HepG2 (cell line): Measurements from ENCODE around the gene ARHGEF40. TPM values are rescaled to one million over a fixed set of nuclear protein-coding genes. Genes with fewer than 3 reads are reported as not detected.

Experiments
- ATAC-seq: fragments of 200-7000 bp; cut with Tn5 transposase; 3 replicates; pipeline ENCODE4 v1.9.1; 2020; ENCODE audit warnings: mild to moderate bottlenecking, moderate library complexity
- BruUV-seq: library from RNA; stranded (reverse); fragments of 400-500 nt; replicated peaks from 2 replicates; lab custom pipeline; 2021; lab: Mats Ljungman, UMichigan
- CTCF ChIA-PET: fragments of 300-600 bp; formaldehyde crosslinking; extraction: SDS; loops from one replicate; lab custom pipeline; 2021; ENCODE audit warnings: low total read pairs, inconsistent platforms, low intra/inter-chr PET ratio; lab: Yijun Ruan, JAX
- POLR2A ChIA-PET: fragments of 350-600 bp; sonication (Branson Sonifier 250); formaldehyde crosslinking; loops from one replicate; lab custom pipeline; 2020; ENCODE audit warnings: antibody characterized with exemption, inconsistent platforms; lab: Yijun Ruan, JAX
- DNase-seq: peaks from one replicate; pipeline ENCODE4 v3.0.0-alpha.2; 2015; ENCODE audit warnings: low spot score
- FAIRE-seq: peaks from 3 replicates; lab custom pipeline; 2011; peaks lifted over from hg19 to GRCh38; lab: Jason Lieb, UNC
- H2AFZ ChIP-seq: one replicate; pipeline ENCODE4 v1.6.1; 2011; ENCODE audit warnings: low read length, inconsistent platforms
- H3K27ac ChIP-seq: fragments of 300-600 bp; 3 replicates; pipeline ENCODE4 v1.8.0; 2011; ENCODE audit warnings: mixed run types, mild to moderate bottlenecking, mixed read lengths, low read length, inconsistent platforms; ENCODE audit not compliant: insufficient read depth; ENCODE audit errors: extremely low read length
- H3K27me3 ChIP-seq, 2 experiments: fragments of 200-600 bp in 1 of 2; 2 replicates in 1 of 2; 3 replicates in 1 of 2; pipeline versions ENCODE4 v1.6.0 to v1.8.0; 2011; ENCODE audit warnings: low read length in 2 of 2, mild to moderate bottlenecking in 2 of 2, moderate library complexity in 2 of 2, inconsistent platforms in 1 of 2; ENCODE audit not compliant: insufficient read depth in 2 of 2, control insufficient read depth in 1 of 2
- H3K36me3 ChIP-seq, 2 experiments: fragments of 200-600 bp in 1 of 2; replicated peaks in 1 of 2; 2 replicates in 1 of 2; 3 replicates in 1 of 2; pipeline versions ENCODE4 v1.5.1 to v1.8.0; 2011; ENCODE audit warnings: low read length in 2 of 2, inconsistent platforms in 1 of 2; ENCODE audit not compliant: insufficient read depth in 2 of 2, control insufficient read depth in 1 of 2
- H3K4me1 ChIP-seq: 2 replicates; pipeline ENCODE4 v1.5.1; 2012; ENCODE audit warnings: low read length, inconsistent platforms; ENCODE audit not compliant: insufficient read depth
- H3K4me2 ChIP-seq: 2 replicates; pipeline ENCODE4 v1.6.0; 2011; ENCODE audit warnings: low read depth, low read length, inconsistent platforms
- H3K4me3 ChIP-seq, 3 experiments: fragments of 200-600 bp in 1 of 3; sonication (generic), shearing (Covaris generic) in 1 of 3; replicated peaks in 1 of 3; 2 replicates each; pipeline ENCODE4 v1.5.1; 2011 to 2016; ENCODE audit warnings: low read length in 3 of 3, inconsistent platforms in 2 of 3, low read depth in 2 of 3, mild to moderate bottlenecking in 2 of 3, control low read depth in 1 of 3, mixed read lengths in 1 of 3; ENCODE audit not compliant: insufficient read depth in 1 of 3
- H3K79me2 ChIP-seq: one replicate; pipeline ENCODE4 v1.6.1; 2011; ENCODE audit warnings: low read length, inconsistent platforms; ENCODE audit not compliant: insufficient read depth
- H3K9ac ChIP-seq: 2 replicates; pipeline ENCODE4 v1.6.0; 2011; ENCODE audit warnings: mild to moderate bottlenecking, low read depth, low read length, inconsistent platforms; ENCODE audit not compliant: insufficient read depth
- H3K9me3 ChIP-seq: 2 replicates; pipeline ENCODE4 v1.5.1; 2012; ENCODE audit warnings: mild to moderate bottlenecking, low read length
- H4K20me1 ChIP-seq: 2 replicates; pipeline ENCODE4 v1.6.0; 2011; ENCODE audit warnings: inconsistent platforms, mild to moderate bottlenecking, low read length, moderate library complexity; ENCODE audit not compliant: insufficient read depth
- CREB1 ChIP-seq, 2 experiments: fragments of 450-650 bp in 1 of 2; IDR thresholded peaks; 2 replicates each; pipeline ENCODE4 v1.6.1; 2016 to 2017; ENCODE audit warnings: control low read depth in 1 of 2, mild to moderate bottlenecking in 1 of 2, missing compliant biosample characterization in 1 of 2, missing genetic modification characterization in 1 of 2
- FOXP1 ChIP-seq, 2 experiments: fragments of 450-650 bp in 1 of 2; IDR thresholded peaks; 2 replicates each; pipeline ENCODE4 v1.6.1; 2017 to 2018; ENCODE audit warnings: antibody characterized with exemption in 1 of 2
- GATAD2A ChIP-seq: IDR thresholded peaks from 2 replicates; pipeline ENCODE4 v1.6.1; 2016
- KIAA2018 ChIP-seq: sonication (generic); formaldehyde crosslinking; IDR thresholded peaks from 2 replicates; pipeline ENCODE4 v1.5.0; 2020; ENCODE audit warnings: mild to moderate bottlenecking, missing genetic modification reagents, borderline replicate concordance
- SP140L ChIP-seq: sonication (generic); formaldehyde crosslinking; IDR thresholded peaks from 2 replicates; pipeline ENCODE4 v1.4.0; 2020; ENCODE audit warnings: missing genetic modification reagents, borderline replicate concordance
- TCF12 ChIP-seq, 2 experiments: fragments of 450-650 bp in 1 of 2; sonication (generic) in 1 of 2; formaldehyde crosslinking in 1 of 2; IDR thresholded peaks; 2 replicates each; pipeline versions ENCODE4 v1.6.1 to v1.8.0; 2017 to 2022; ENCODE audit warnings: antibody characterized with exemption in 1 of 2, mild to moderate bottlenecking in 1 of 2, missing genetic modification reagents in 1 of 2, moderate library complexity in 1 of 2
- ZNF224 ChIP-seq: sonication (generic); formaldehyde crosslinking; IDR thresholded peaks from 2 replicates; pipeline ENCODE4 v1.5.0; 2020; ENCODE audit warnings: mild to moderate bottlenecking, missing genetic modification reagents
- ZNF367 ChIP-seq: sonication (generic); formaldehyde crosslinking; IDR thresholded peaks from 2 replicates; pipeline ENCODE4 v1.4.0; 2020; ENCODE audit warnings: missing genetic modification reagents, borderline replicate concordance
- ZNF660 ChIP-seq: sonication (generic); formaldehyde crosslinking; IDR thresholded peaks from 2 replicates; pipeline ENCODE4 v1.5.1; 2020; ENCODE audit warnings: mild to moderate bottlenecking, low read depth, missing genetic modification reagents, borderline replicate concordance
- ZNF747 ChIP-seq: sonication (generic); formaldehyde crosslinking; IDR thresholded peaks from 2 replicates; pipeline ENCODE4 v1.8.1; 2023; ENCODE audit warnings: missing genetic modification reagents, mild to moderate bottlenecking, borderline replicate concordance
- WGBS: methylation state at CpG from one replicate; pipeline ENCODE4 v1.1.6; 2017; ENCODE audit warnings: low lambda C conversion rate; 5-methylcytosine and 5-hydroxymethylcytosine counted together
- in situ Hi-C: cut with HindIII; loops from 2 replicates; pipeline ENCODE4 v1.10.0; 2017; ENCODE audit warnings: low pct_unique_long_range_greater_than_20kb; ENCODE audit not compliant: extremely low pct_ligation_motif_present
- intact Hi-C: fragments of 100-400 bp; cut with micrococcal nuclease; formaldehyde crosslinking; loops from one replicate; pipeline ENCODE4 v1.10.0; 2022; ENCODE audit not compliant: unreplicated experiment
- polyA plus RNA-seq, 8 experiments: library from polyadenylated mRNA; depleted of rRNA in 3 of 8; stranded (reverse) in 7 of 8; unstranded in 1 of 8; fragments of >200 nt; fragmentation: Illumina TruSeq in 4 of 8; extraction: Trizol in 4 of 8; gene quantifications; 2 replicates each; pipeline versions ENCODE4 v1.2.1 to v1.2.3, GENCODE V29; 2011 to 2016; ENCODE audit warnings: low read depth in 4 of 8, missing spikeins in 1 of 8, mixed read lengths in 1 of 8; ENCODE audit not compliant: insufficient read depth in 1 of 8
- total RNA-seq, 5 experiments: library from RNA; depleted of rRNA; stranded (reverse); fragments of >200 nt; fragmentation: Illumina TruSeq; extraction: Trizol; gene quantifications; 2 replicates each; pipeline ENCODE4 v1.2.3, GENCODE V29; 2016; ENCODE audit warnings: low read depth in 1 of 5

The ARHGEF40 gene
- total and polyA plus RNA-seq, 2 of the 13 experiments (the other 11 are each of a cell fraction or from before 2014, with no cell fraction given) = 28.1 to 78.1 TPM

- TF ChIP-seq TCF12 (IDR thresholded peaks at IDR 0.05) (no peak), TCF12 (CRISPR knock-in tag; IDR thresholded peaks at IDR 0.05) (no peak)
Observed at GRCh38 chr14:21059842-21060613, 10.1 kb upstream of the ARHGEF40 start (continued).

- Histone ChIP-seq H3K4me2 (peak overlapping the region; percentile 59), H3K9ac (no peak overlapping the region), H3K27ac (peak overlapping the region; percentile 71), H3K9me3 (no peaks in the 10 kb centered on the region), H3K4me1 (peaks cover 87% of the 10 kb centered on the region), H3K27me3 (no peaks in the 10 kb centered on the region), H3K4me3 (peak overlapping the region; percentile 5 to 17 (median 11); a peak in 2 of 6 replicates), H3K79me2 (no peaks in the 10 kb centered on the region), H2AFZ (peak overlapping the region; percentile 16), H4K20me1 (no peaks in the 10 kb centered on the region), H3K36me3 (no peaks in the 10 kb centered on the region)
- ChIA-PET CTCF (interaction anchor here (1.7 to 1.9 kb wide), 2 partner anchors 46 kb away, joined by 4 to 5 read pairs; no protein-coding TSS in a partner anchor), POLR2A (interaction anchor here (1.2 to 2.8 kb wide), 10 partner anchors 9 to 46 kb away, joined by 4 to 59 read pairs (median 8); partner anchors contain the start of genes ARHGEF40, NDRG2 and ZNF219)
- intact Hi-C loops (no loop called here), in situ Hi-C loops (no loop called here)
- 15% methylated on average over 13 of the region's 13 CpGs for WGBS
- no TSS peak for BruUV-seq
- ATAC-seq (peak; percentile 59), DNase-seq (no peak), FAIRE-seq (no peak)
- TF ChIP-seq CREB1 (IDR thresholded peaks at IDR 0.05) = no peak
- TF ChIP-seq CREB1 (CRISPR knock-in tag; IDR thresholded peaks at IDR 0.05) = no peak; the same call in 1 of the 2 replicates
- TF ChIP-seq KIAA2018 (CRISPR knock-in tag) = no peak
- TF ChIP-seq ZNF224 (CRISPR knock-in tag) = no peak
- TF ChIP-seq ZNF747 (CRISPR knock-in tag) = no peak
- TF ChIP-seq ZNF367 = no peak
- TF ChIP-seq FOXP1 (IDR thresholded peaks at IDR 0.05) = no peak
- no peak for TF ChIP-seq FOXP1 (CRISPR knock-in tag; IDR thresholded peaks at IDR 0.05)
- no peak for TF ChIP-seq SP140L (CRISPR knock-in tag)
- 0 out of 2 replicates have a peak, but pooled peaks have one; percentile 26 for TF ChIP-seq GATAD2A (CRISPR knock-in tag)
- TF ChIP-seq ZNF660 = no peak
Observed at GRCh38 chr14:21060614-21061346, 9.3 kb upstream of the ARHGEF40 start.
